Measurements from ENCODE around the gene CIDEA. TPM values are rescaled to one million over a fixed set of nuclear protein-coding genes. Genes with fewer than 3 reads are reported as not detected.

Gene CIDEA
- total RNA-seq, 1 experiment from 2014 or later, result not detected

- TF ChIP-seq, protein P1, sequence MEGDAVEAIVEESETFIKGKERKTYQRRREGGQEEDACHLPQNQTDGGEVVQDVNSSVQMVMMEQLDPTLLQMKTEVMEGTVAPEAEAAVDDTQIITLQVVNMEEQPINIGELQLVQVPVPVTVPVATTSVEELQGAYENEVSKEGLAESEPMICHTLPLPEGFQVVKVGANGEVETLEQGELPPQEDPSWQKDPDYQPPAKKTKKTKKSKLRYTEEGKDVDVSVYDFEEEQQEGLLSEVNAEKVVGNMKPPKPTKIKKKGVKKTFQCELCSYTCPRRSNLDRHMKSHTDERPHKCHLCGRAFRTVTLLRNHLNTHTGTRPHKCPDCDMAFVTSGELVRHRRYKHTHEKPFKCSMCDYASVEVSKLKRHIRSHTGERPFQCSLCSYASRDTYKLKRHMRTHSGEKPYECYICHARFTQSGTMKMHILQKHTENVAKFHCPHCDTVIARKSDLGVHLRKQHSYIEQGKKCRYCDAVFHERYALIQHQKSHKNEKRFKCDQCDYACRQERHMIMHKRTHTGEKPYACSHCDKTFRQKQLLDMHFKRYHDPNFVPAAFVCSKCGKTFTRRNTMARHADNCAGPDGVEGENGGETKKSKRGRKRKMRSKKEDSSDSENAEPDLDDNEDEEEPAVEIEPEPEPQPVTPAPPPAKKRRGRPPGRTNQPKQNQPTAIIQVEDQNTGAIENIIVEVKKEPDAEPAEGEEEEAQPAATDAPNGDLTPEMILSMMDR (IDR thresholded peaks at IDR 0.05; ENCODE audit: insufficient read depth in 1 of 2, low read depth in 1 of 2, low read length in 1 of 2, severe bottlenecking in 1 of 2, unreplicated experiment in 1 of 2), result no peak
- H3K27ac Mint-ChIP-seq (ENCODE audit: unreplicated experiment), result no peak overlapping the region
- BruUV-seq (replicated peaks), result no TSS peak
- H3K4me1 ChIP-seq, result peaks cover 10% of the 10 kb centered on the region
- no peaks in the 10 kb centered on the region for H3K4me1 Mint-ChIP-seq (ENCODE audit: low read depth, unreplicated experiment)
- H3K4me3 ChIP-seq (ENCODE audit: low read depth, low read length), result no peak overlapping the region
- no peaks in the 10 kb centered on the region for H3K9me3 ChIP-seq
- no peak overlapping the region for H3K4me3 Mint-ChIP-seq (ENCODE audit: unreplicated experiment)
- H3K9me3 Mint-ChIP-seq (ENCODE audit: unreplicated experiment), result no peaks in the 10 kb centered on the region
- H3K36me3 Mint-ChIP-seq (ENCODE audit: insufficient read depth, unreplicated experiment), result no peaks in the 10 kb centered on the region
- intact Hi-C loops (cut with micrococcal nuclease; ENCODE audit: unreplicated experiment), result no loop called here
- no peak for DNase-seq
- no peaks in the 10 kb centered on the region for H3K36me3 ChIP-seq (ENCODE audit: control insufficient read depth, insufficient read depth, low read length)
- no peaks in the 10 kb centered on the region for H3K27me3 ChIP-seq (replicated peaks; ENCODE audit: control insufficient read depth, insufficient read depth, low read length)
- H3K27me3 Mint-ChIP-seq (ENCODE audit: insufficient read depth, unreplicated experiment), result no peaks in the 10 kb centered on the region
- POLR2A ChIA-PET, result no interaction called here
- CTCF ChIA-PET, result no interaction called here
Observed at GRCh38 chr18:12299862-12300261, 45.7 kb downstream of the CIDEA start.

DNA sequence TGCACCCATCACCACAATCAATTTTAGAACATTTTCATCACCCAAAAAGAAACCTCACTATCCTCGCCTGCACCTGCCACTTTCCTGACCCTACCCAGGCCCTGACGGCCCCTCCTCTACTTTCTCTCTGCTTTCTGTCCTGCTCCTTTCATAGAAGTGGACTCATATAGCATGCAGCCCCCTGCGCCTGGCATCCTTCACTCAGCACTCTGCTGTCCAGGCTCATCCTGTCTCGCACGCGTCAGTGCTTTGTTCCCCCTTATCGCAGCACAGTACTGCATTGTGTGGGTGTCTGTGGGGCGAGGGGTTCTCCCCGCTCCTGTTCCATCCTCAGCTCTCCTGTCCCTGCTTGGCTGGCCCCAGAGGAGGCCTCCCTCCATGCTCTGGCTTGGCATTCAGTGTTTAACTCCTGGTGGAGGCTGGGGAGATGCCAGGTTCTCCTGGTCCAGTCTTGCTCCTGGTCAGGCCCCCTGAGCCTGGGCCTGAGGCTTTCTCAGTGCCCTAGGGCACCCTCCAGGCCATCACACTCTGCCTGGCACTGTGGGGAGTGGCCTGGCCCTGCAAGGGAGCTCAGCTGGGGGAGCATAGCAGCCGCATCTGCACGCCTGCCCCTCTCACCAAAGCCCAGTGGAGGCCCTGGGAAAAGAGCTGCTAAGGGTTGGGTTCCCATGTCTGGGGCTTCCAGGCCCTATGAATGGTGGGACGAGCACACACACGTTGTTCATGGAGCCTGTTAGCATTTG is 47.3 kb downstream of the CIDEA start:
- Mint-ChIP-seq H3K27ac (ENCODE audit: unreplicated experiment) (no peak overlapping the region), H3K36me3 (ENCODE audit: insufficient read depth, unreplicated experiment) (no peaks in the 10 kb centered on the region), H3K4me3 (ENCODE audit: unreplicated experiment) (no peak overlapping the region), H3K9me3 (ENCODE audit: unreplicated experiment) (no peaks in the 10 kb centered on the region), H3K4me1 (ENCODE audit: low read depth, unreplicated experiment) (peaks cover 5% of the 10 kb centered on the region), H3K27me3 (ENCODE audit: insufficient read depth, unreplicated experiment) (no peaks in the 10 kb centered on the region)
- peaks cover 18% of the 10 kb centered on the region for H3K4me1 ChIP-seq
- H3K36me3 ChIP-seq (ENCODE audit: control insufficient read depth, insufficient read depth, low read length), result no peaks in the 10 kb centered on the region
- DNase-seq, result no peak
- H3K27me3 ChIP-seq (replicated peaks; ENCODE audit: control insufficient read depth, insufficient read depth, low read length), result no peaks in the 10 kb centered on the region
- no TSS peak for BruUV-seq (replicated peaks)
- intact Hi-C loops (cut with micrococcal nuclease; ENCODE audit: unreplicated experiment), result no loop called here
- H3K9me3 ChIP-seq, result no peaks in the 10 kb centered on the region
- no peak overlapping the region for H3K4me3 ChIP-seq (ENCODE audit: low read depth, low read length)
- ChIA-PET CTCF (no interaction called here), POLR2A (no interaction called here)
- TF ChIP-seq, protein P1 (IDR thresholded peaks at IDR 0.05; ENCODE audit: insufficient read depth in 1 of 2, low read depth in 1 of 2, low read length in 1 of 2, severe bottlenecking in 1 of 2, unreplicated experiment in 1 of 2), result no peak

DNA sequence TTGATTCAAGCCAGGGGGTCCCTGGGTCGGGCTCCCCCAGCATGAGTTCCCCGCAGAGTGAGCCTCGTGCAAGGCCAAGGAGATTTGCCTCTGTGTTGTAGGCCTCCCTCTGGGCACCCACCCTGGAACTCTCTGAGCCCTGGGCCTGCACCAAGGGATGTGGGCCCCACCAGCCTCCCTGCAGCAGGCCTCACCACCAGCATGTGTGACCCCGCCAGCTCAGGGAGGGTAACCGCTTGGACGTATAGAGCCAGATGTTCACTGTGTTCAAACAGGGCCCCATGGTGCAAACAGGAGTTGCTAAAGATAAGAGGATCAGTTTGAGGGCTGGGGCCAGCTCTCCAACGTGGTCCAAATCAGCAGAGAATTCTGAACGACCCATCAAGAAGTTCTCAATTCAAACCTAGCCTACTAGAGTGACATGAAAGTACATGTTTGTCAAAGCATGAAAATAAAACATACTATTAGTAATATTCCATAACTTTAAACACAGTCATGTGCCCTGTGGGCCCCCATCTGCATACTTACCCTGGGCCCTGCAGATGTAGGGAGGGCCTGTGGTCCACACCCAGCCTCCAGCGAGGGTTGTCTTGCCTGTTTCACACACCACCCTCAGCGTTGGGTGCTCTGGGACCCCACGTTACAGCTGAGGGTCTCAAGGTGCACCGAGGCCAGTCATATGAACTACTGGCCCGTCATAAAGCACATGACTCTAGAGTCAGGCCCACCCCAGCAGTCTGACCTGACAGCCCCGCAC is 48.4 kb downstream of the CIDEA start:
- no peak overlapping the region for H3K27ac Mint-ChIP-seq (ENCODE audit: unreplicated experiment)
- CTCF ChIA-PET, result no interaction called here
- no peaks in the 10 kb centered on the region for H3K27me3 Mint-ChIP-seq (ENCODE audit: insufficient read depth, unreplicated experiment)

More for the DNA sequence above, 48.4 kb downstream of the CIDEA start:
- H3K4me3 Mint-ChIP-seq (ENCODE audit: unreplicated experiment), result no peak overlapping the region
- no TSS peak for BruUV-seq (replicated peaks)
- no peaks in the 10 kb centered on the region for H3K36me3 ChIP-seq (ENCODE audit: control insufficient read depth, insufficient read depth, low read length)
- no peak overlapping the region for H3K4me3 ChIP-seq (ENCODE audit: low read depth, low read length)
- H3K9me3 ChIP-seq, result no peaks in the 10 kb centered on the region
- H3K9me3 Mint-ChIP-seq (ENCODE audit: unreplicated experiment), result no peaks in the 10 kb centered on the region
- no peaks in the 10 kb centered on the region for H3K36me3 Mint-ChIP-seq (ENCODE audit: insufficient read depth, unreplicated experiment)
- no peaks in the 10 kb centered on the region for H3K27me3 ChIP-seq (replicated peaks; ENCODE audit: control insufficient read depth, insufficient read depth, low read length)
- POLR2A ChIA-PET, result no interaction called here
- H3K4me1 Mint-ChIP-seq (ENCODE audit: low read depth, unreplicated experiment), result peaks cover 7% of the 10 kb centered on the region
- intact Hi-C loops (cut with micrococcal nuclease; ENCODE audit: unreplicated experiment), result no loop called here
- H3K4me1 ChIP-seq, result peaks cover 21% of the 10 kb centered on the region
- DNase-seq, result no peak
- TF ChIP-seq, protein P1 (IDR thresholded peaks at IDR 0.05; ENCODE audit: insufficient read depth in 1 of 2, low read depth in 1 of 2, low read length in 1 of 2, severe bottlenecking in 1 of 2, unreplicated experiment in 1 of 2), result no peak
